Progenitor cell of endocrine pancreas (in vitro differentiated cells): Measurements from ENCODE around the gene PLCL1. TPM values are rescaled to one million over a fixed set of nuclear protein-coding genes. Genes with fewer than 3 reads are reported as not detected.

Experiments used
- DNase-seq: peaks from one replicate; pipeline ENCODE4 v3.0.0; 2021; ENCODE audit warnings: low spot score; ENCODE audit not compliant: unreplicated experiment
- H3K27ac Mint-ChIP-seq: 2 replicates; pipeline ENCODE4 v1.8.0; 2021; ENCODE audit warnings: mild to moderate bottlenecking, moderate library complexity, mixed read lengths
- H3K27me3 Mint-ChIP-seq: 2 replicates; pipeline ENCODE4 v1.8.0; 2021; ENCODE audit warnings: mixed read lengths
- H3K36me3 Mint-ChIP-seq: 2 replicates; pipeline ENCODE4 v1.8.0; 2022; ENCODE audit warnings: mixed read lengths; ENCODE audit not compliant: insufficient read depth
- H3K4me1 Mint-ChIP-seq: 2 replicates; pipeline ENCODE4 v1.8.0; 2021; ENCODE audit warnings: low read depth, mixed read lengths
- H3K4me3 Mint-ChIP-seq: 2 replicates; pipeline ENCODE4 v1.8.0; 2021; ENCODE audit warnings: low read depth, mild to moderate bottlenecking, moderate library complexity, mixed read lengths
- H3K9me3 Mint-ChIP-seq: 2 replicates; pipeline ENCODE4 v1.8.0; 2021; ENCODE audit warnings: low read depth, mixed read lengths
- CTCF ChIP-seq: fragments of 200-600 bp; sonication (generic); IDR thresholded peaks from one replicate; pipeline ENCODE4 v1.5.0; 2021; ENCODE audit warnings: antibody characterized with exemption, mild to moderate bottlenecking; ENCODE audit not compliant: unreplicated experiment
- total RNA-seq: library from RNA; stranded (reverse); gene quantifications from 2 replicates; pipeline ENCODE4 v1.2.1, GENCODE V29; 2021

Gene PLCL1
- total RNA-seq, 1 donor from 2014 or later: 48.3 TPM

GRCh38 chr2:198167346-198167745 lies 363.0 kb downstream of the PLCL1 start:
- Mint-ChIP-seq H3K27ac (no peak overlapping the region), H3K9me3 (no peaks in the 10 kb centered on the region)
- no peak for TF ChIP-seq CTCF

GRCh38 chr2:198168651-198169050 lies 364.3 kb downstream of the PLCL1 start:
- no peak for DNase-seq
- Mint-ChIP-seq H3K9me3 (no peaks in the 10 kb centered on the region), H3K27ac (no peak overlapping the region), H3K27me3 (no peaks in the 10 kb centered on the region), H3K36me3 (no peaks in the 10 kb centered on the region), H3K4me1 (no peaks in the 10 kb centered on the region), H3K4me3 (no peak overlapping the region)
- no peak for TF ChIP-seq CTCF

More at GRCh38 chr2:198167346-198167745, 363.0 kb downstream of the PLCL1 start:
- Mint-ChIP-seq H3K36me3 (no peaks in the 10 kb centered on the region), H3K4me3 (no peak overlapping the region), H3K27me3 (no peaks in the 10 kb centered on the region), H3K4me1 (no peaks in the 10 kb centered on the region)
- no peak for DNase-seq

- Mint-ChIP-seq H3K4me1 (no peaks in the 10 kb centered on the region), H3K4me3 (no peak overlapping the region), H3K27me3 (no peaks in the 10 kb centered on the region), H3K9me3 (peaks cover 19% of the 10 kb centered on the region), H3K36me3 (peaks cover 2% of the 10 kb centered on the region), H3K27ac (no peak overlapping the region)
- TF ChIP-seq CTCF: no peak
- no peak for DNase-seq
These were observed 368.8 kb downstream of the PLCL1 start for GRCh38 chr2:198173242-198173641.

GRCh38 chr2:198173864-198174263 lies 369.5 kb downstream of the PLCL1 start:
- H3K36me3 Mint-ChIP-seq: peaks cover 2% of the 10 kb centered on the region
- no peak overlapping the region for H3K4me3 Mint-ChIP-seq
- TF ChIP-seq CTCF: no peak
- H3K27ac Mint-ChIP-seq: no peak overlapping the region
- H3K27me3 Mint-ChIP-seq: no peaks in the 10 kb centered on the region
- DNase-seq: no peak
- no peaks in the 10 kb centered on the region for H3K4me1 Mint-ChIP-seq
- peaks cover 25% of the 10 kb centered on the region for H3K9me3 Mint-ChIP-seq

GRCh38 chr2:198175271-198175670 lies 370.9 kb downstream of the PLCL1 start:
- DNase-seq: no peak
- no peak overlapping the region for H3K4me3 Mint-ChIP-seq
- H3K27ac Mint-ChIP-seq: no peak overlapping the region
- H3K36me3 Mint-ChIP-seq: peaks cover 2% of the 10 kb centered on the region
- no peaks in the 10 kb centered on the region for H3K4me1 Mint-ChIP-seq
- H3K27me3 Mint-ChIP-seq: no peaks in the 10 kb centered on the region
- H3K9me3 Mint-ChIP-seq: peaks cover 31% of the 10 kb centered on the region
- no peak for TF ChIP-seq CTCF
